GM21526 (cell line): ENCODE results near the gene WASL.
A peak's percentile ranks its signal among the peaks of the same experiment; 100 is the strongest.
"Not testable (repeated sequence)": the region's sequence is repeated elsewhere in the genome, so short reads cannot be mapped to it uniquely, and the experiment has no call there.

Source experiments
- ATAC-seq: cut with Tn5 transposase; IDR thresholded peaks from one replicate; pipeline ENCODE4 v1.9.1; 2021; ENCODE audit warnings: moderate library complexity; ENCODE audit not compliant: unreplicated experiment, low FRiP score

WASL gene

GRCh38 chr7:123637878-123638277 lies 110.9 kb downstream of the WASL start:
- no peak for ATAC-seq

DNA sequence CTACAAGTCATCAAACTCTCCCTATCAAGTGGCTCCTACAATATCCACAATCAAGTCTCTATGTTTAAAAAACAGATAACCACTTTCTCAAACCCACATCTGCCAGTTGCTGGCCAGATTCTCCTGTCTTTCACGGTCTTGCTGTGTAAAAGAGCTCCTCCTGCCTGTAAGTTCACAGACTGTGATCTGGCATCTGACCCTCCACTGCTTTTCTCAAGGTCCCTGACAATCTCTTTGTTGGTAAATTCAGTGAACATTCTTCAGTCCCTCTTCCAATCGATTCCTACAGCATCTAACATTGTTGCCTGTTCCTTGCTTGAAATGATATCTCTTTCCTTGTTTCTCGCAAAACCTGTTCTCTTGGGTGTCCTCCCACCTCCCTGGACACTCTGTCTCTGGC lies 111.6 kb downstream of the WASL start:
- ATAC-seq = no peak

GRCh38 chr7:123635551-123636359 lies 113.0 kb downstream of the WASL start:
- ATAC-seq = peak; percentile 79

DNA sequence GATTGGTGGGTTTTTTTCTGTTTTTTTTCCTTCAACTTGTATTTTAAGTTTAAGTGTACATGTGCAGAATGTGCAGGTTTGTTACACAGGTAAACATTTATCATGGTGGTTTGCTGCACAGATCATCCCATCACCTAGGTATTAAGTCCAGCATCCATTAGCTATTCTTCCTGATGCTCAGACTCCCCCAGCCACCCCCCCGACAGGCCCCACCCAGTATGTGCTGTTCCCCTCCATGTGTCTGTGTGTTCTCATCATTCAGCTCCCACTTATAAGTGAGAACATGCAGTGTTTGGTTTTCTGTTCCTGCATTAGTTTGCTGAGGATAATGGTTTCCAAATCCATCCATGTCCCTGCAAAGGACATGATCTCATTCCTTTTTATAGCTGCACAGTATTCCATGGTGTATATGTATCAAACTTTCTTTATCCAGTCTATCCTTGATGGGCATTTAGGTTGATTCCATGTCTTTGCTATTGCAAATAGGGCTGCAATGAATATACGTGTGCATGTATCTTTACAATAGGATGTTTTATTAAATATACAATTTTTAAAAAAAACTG lies 114.7 kb downstream of the WASL start:
- not testable (repeated sequence) for ATAC-seq

GRCh38 chr7:123633553-123633952 lies 115.2 kb downstream of the WASL start:
- no peak for ATAC-seq

DNA sequence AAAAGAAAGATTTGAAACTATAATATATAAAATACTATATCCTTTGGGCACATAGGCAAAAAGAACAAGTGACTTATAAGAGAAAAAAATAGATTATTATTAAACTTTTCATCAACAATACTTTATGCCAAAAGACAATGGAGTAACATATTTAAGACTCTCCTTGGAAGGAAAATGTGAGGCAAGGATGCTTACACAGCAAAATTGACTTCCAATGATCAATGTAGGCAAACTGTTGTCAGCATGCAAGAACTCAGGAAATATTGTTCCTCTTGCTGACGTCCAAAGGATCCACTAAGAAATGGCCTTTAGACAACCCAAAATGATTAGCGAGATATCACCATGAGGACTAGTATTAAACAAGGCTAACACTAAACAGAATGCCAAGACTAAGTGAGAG lies 116.0 kb downstream of the WASL start:
- ATAC-seq = no peak
